ENCODE results near the gene RECQL5. TPM values are rescaled to one million over a fixed set of nuclear protein-coding genes. Genes with fewer than 3 reads are reported as not detected.

Gene RECQL5
- total RNA-seq, 1 experiment from 2014 or later, result 46.1 TPM

- H3K27me3 ChIP-seq (ENCODE audit: control insufficient read depth, insufficient read depth, low read length), result no peaks in the 10 kb centered on the region
- TF ChIP-seq TCF7L2 (IDR thresholded peaks at IDR 0.05; ENCODE audit: low read depth, low read length) (no peak), REST (IDR thresholded peaks at IDR 0.05; ENCODE audit: insufficient read depth in 1 of 2, low read depth in 2 of 2, low read length in 1 of 2) (no peak), SIN3A (IDR thresholded peaks at IDR 0.05; ENCODE audit: borderline replicate concordance, insufficient read depth, low read depth, low read length) (no peak), POLR2AphosphoS5 (IDR thresholded peaks at IDR 0.05; ENCODE audit: low read depth, low read length) (no peak)
- TF ChIP-seq, protein P1, sequence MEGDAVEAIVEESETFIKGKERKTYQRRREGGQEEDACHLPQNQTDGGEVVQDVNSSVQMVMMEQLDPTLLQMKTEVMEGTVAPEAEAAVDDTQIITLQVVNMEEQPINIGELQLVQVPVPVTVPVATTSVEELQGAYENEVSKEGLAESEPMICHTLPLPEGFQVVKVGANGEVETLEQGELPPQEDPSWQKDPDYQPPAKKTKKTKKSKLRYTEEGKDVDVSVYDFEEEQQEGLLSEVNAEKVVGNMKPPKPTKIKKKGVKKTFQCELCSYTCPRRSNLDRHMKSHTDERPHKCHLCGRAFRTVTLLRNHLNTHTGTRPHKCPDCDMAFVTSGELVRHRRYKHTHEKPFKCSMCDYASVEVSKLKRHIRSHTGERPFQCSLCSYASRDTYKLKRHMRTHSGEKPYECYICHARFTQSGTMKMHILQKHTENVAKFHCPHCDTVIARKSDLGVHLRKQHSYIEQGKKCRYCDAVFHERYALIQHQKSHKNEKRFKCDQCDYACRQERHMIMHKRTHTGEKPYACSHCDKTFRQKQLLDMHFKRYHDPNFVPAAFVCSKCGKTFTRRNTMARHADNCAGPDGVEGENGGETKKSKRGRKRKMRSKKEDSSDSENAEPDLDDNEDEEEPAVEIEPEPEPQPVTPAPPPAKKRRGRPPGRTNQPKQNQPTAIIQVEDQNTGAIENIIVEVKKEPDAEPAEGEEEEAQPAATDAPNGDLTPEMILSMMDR (IDR thresholded peaks at IDR 0.05), result no peak
- no peaks in the 10 kb centered on the region for H3K36me3 ChIP-seq (ENCODE audit: control insufficient read depth, insufficient read depth, low read length)
- H3K9me3 ChIP-seq (ENCODE audit: control insufficient read depth, insufficient read depth, low read depth, low read length), result no peaks in the 10 kb centered on the region
- POLR2A ChIA-PET, result interaction anchor here (0.5 kb wide), 1 partner anchor 47 kb away, joined by 3 read pairs; no protein-coding TSS in a partner anchor
- in situ Hi-C loops (cut with HindIII; ENCODE audit: low pct_unique_long_range_greater_than_20kb, low sequenced_read_pairs), result no loop called here
- no TSS peak for BruUV-seq (replicated peaks)
- CTCF ChIA-PET, result interaction anchor here (0.5 to 0.9 kb wide), 2 partner anchors 9 to 41 kb away, joined by 4 read pairs; no protein-coding TSS in a partner anchor
- intact Hi-C loops (cut with micrococcal nuclease; ENCODE audit: unreplicated experiment), result no loop called here
- no peak overlapping the region for H3K4me3 ChIP-seq (ENCODE audit: low read depth in 2 of 2, low read length in 2 of 2)
- ATAC-seq, result 0 out of 2 replicates have a peak, but pooled peaks have one; percentile 24
- no peak for DNase-seq (ENCODE audit: low read depth, low spot score)
- no peak overlapping the region for H3K27ac ChIP-seq (ENCODE audit: low read length)
- H3K4me1 ChIP-seq (ENCODE audit: control insufficient read depth, insufficient read depth, low read length), result peaks cover 5% of the 10 kb centered on the region
These were observed 25.6 kb downstream of the RECQL5 start for GRCh38 chr17:75641343-75641742.

DNA sequence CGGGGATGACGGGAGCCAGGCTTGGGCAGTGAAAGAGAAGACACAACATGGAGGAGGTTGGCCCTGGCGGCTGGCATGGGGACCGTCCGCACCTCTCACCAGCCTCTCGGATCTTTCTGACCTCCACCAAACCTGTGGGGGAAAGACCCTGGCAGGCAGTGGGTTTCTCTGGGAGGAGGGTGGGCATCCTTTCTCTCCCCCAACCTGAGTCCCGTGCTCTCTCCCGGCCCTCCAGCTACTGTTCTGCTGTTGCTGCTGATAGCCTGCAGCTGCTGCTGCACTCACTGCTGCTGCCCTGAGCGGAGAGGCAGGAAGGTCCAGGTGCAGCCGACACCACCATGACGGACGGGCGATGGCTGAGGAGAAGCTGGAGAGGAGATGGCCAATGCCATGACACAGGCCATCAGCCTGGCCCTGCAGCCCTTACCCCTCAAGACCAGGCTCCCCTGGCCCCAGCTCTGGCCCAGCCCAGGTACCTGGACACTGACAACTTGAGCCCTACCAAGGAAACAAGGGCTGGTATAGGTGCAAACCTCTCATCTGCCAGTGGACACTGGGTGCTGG, 26.3 kb downstream of the RECQL5 start:
- ATAC-seq, result no peak
- no TSS peak for BruUV-seq (replicated peaks)
- H3K36me3 ChIP-seq (ENCODE audit: control insufficient read depth, insufficient read depth, low read length), result no peaks in the 10 kb centered on the region
- in situ Hi-C loops (cut with HindIII; ENCODE audit: low pct_unique_long_range_greater_than_20kb, low sequenced_read_pairs) (no loop called here), intact Hi-C loops (cut with micrococcal nuclease; ENCODE audit: unreplicated experiment) (no loop called here)
- POLR2A ChIA-PET, result no interaction called here
- peaks cover 4% of the 10 kb centered on the region for H3K4me1 ChIP-seq (ENCODE audit: control insufficient read depth, insufficient read depth, low read length)
- no peaks in the 10 kb centered on the region for H3K9me3 ChIP-seq (ENCODE audit: control insufficient read depth, insufficient read depth, low read depth, low read length)
- TF ChIP-seq, protein P1 (IDR thresholded peaks at IDR 0.05), result no peak
- TF ChIP-seq REST (IDR thresholded peaks at IDR 0.05; ENCODE audit: insufficient read depth in 1 of 2, low read depth in 2 of 2, low read length in 1 of 2) (no peak), SIN3A (IDR thresholded peaks at IDR 0.05; ENCODE audit: borderline replicate concordance, insufficient read depth, low read depth, low read length) (no peak), POLR2AphosphoS5 (IDR thresholded peaks at IDR 0.05; ENCODE audit: low read depth, low read length) (no peak), TCF7L2 (IDR thresholded peaks at IDR 0.05; ENCODE audit: low read depth, low read length) (no peak)
- no peak for DNase-seq (ENCODE audit: low read depth, low spot score)
- CTCF ChIA-PET, result no interaction called here
- H3K27me3 ChIP-seq (ENCODE audit: control insufficient read depth, insufficient read depth, low read length), result no peaks in the 10 kb centered on the region
- H3K27ac ChIP-seq (ENCODE audit: low read length), result no peak overlapping the region
- no peak overlapping the region for H3K4me3 ChIP-seq (ENCODE audit: low read depth in 2 of 2, low read length in 2 of 2)
